DND-41 (cell line): ENCODE measurements around the gene RNF225.

Experiments
- ATAC-seq: fragments of 200-7000 bp; cut with Tn5 transposase; 3 replicates; pipeline ENCODE4 v1.9.1; 2021; ENCODE audit warnings: low read depth; ENCODE audit not compliant: insufficient read depth
- DNase-seq: peaks from one replicate; pipeline ENCODE4 v3.0.0-alpha.2; 2020
- H2AFZ ChIP-seq: 2 replicates; pipeline ENCODE4 v1.6.0; 2012; ENCODE audit warnings: low read depth, low read length
- H3K27ac ChIP-seq: 2 replicates; pipeline ENCODE4 v1.5.1; 2012; ENCODE audit warnings: low read length, inconsistent platforms
- H3K27me3 ChIP-seq: fragments of 200-600 bp; sonication (generic); 2 replicates; pipeline ENCODE4 v1.6.0; 2012; ENCODE audit warnings: low read length, mild to moderate bottlenecking, inconsistent platforms; ENCODE audit not compliant: insufficient read depth, poor library complexity
- H3K36me3 ChIP-seq: 2 replicates; pipeline ENCODE4 v1.5.1; 2012; ENCODE audit warnings: low read length, inconsistent platforms; ENCODE audit not compliant: insufficient read depth
- H3K4me1 ChIP-seq: 2 replicates; pipeline ENCODE4 v1.5.1; 2012; ENCODE audit warnings: mild to moderate bottlenecking, low read length; ENCODE audit not compliant: insufficient read depth
- H3K4me2 ChIP-seq: 2 replicates; pipeline ENCODE4 v1.6.0; 2012; ENCODE audit warnings: mild to moderate bottlenecking, moderate library complexity, low read length, inconsistent platforms; ENCODE audit not compliant: insufficient read depth
- H3K4me3 ChIP-seq, 2 experiments: fragments of 200-600 bp in 1 of 2; shearing (Covaris generic) in 1 of 2; 2 replicates each; pipeline ENCODE4 v1.5.1; 2012 to 2016; ENCODE audit warnings: inconsistent platforms in 2 of 2, low read length in 2 of 2, mild to moderate bottlenecking in 2 of 2, low read depth in 1 of 2, moderate library complexity in 1 of 2
- H3K79me2 ChIP-seq: 2 replicates; pipeline ENCODE4 v1.6.0; 2012; ENCODE audit warnings: low read length, inconsistent platforms; ENCODE audit not compliant: insufficient read depth
- H3K9ac ChIP-seq: 2 replicates; pipeline ENCODE4 v1.6.0; 2012; ENCODE audit warnings: low read depth, mild to moderate bottlenecking, inconsistent platforms, low read length, moderate library complexity
- H3K9me3 ChIP-seq: 2 replicates; pipeline ENCODE4 v1.5.1; 2012; ENCODE audit warnings: low read length, moderate library complexity, mild to moderate bottlenecking, inconsistent platforms; ENCODE audit not compliant: insufficient read depth, severe bottlenecking
- H4K20me1 ChIP-seq: 2 replicates; pipeline ENCODE4 v1.6.0; 2012; ENCODE audit warnings: low read length; ENCODE audit not compliant: insufficient read depth
- CTCF ChIP-seq: IDR thresholded peaks from 2 replicates; pipeline ENCODE4 v1.5.1; 2012; ENCODE audit warnings: borderline replicate concordance, low read length, moderate library complexity, mild to moderate bottlenecking; ENCODE audit not compliant: poor library complexity, severe bottlenecking; ENCODE audit errors: extremely low read depth
- EZH2 ChIP-seq: IDR thresholded peaks from 3 replicates; pipeline ENCODE4 v1.6.1; 2012; ENCODE audit warnings: borderline replicate concordance, low read depth, mild to moderate bottlenecking, moderate library complexity, low read length, inconsistent platforms; ENCODE audit not compliant: severe bottlenecking

Gene RNF225

GRCh38 chr19:58387338-58388174, 7.9 kb upstream of the RNF225 start:
- Histone ChIP-seq H3K4me2 (peak overlapping the region; percentile 92), H3K27ac (peak overlapping the region; percentile 73), H3K79me2 (peaks cover 65% of the 10 kb centered on the region), H3K36me3 (peaks cover 48% of the 10 kb centered on the region), H3K4me1 (peaks cover 46% of the 10 kb centered on the region), H4K20me1 (peaks cover 31% of the 10 kb centered on the region), H3K9ac (peak overlapping the region; percentile 99), H3K4me3 (peak overlapping the region; percentile 75 to 92), H3K27me3 (no peaks in the 10 kb centered on the region), H3K9me3 (no peaks in the 10 kb centered on the region), H2AFZ (peak overlapping the region; percentile 68)
- no peak for ATAC-seq
- no peak for TF ChIP-seq EZH2
- no peak for TF ChIP-seq CTCF
- no peak for DNase-seq

DNA sequence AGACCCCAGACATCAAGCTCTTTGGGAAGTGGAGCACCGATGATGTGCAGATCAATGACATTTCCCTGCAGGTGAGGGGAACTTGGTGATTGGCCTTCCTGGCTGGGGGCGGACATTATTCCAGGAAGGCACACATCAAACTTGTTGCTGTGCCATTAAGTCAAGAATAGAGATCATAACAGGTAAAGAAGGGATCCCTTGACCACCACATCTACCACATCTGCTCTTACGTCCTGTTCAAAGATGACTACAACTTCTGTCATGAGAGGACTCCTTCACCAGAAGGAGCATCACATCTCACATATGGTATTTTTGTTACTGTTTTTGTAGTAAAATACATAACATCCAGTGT, 7.3 kb upstream of the RNF225 start:
- peaks cover 54% of the 10 kb centered on the region for H3K36me3 ChIP-seq
- H3K9me3 ChIP-seq: no peaks in the 10 kb centered on the region
- peaks cover 46% of the 10 kb centered on the region for H3K4me1 ChIP-seq
- no peak for TF ChIP-seq CTCF
- TF ChIP-seq EZH2: no peak
- H2AFZ ChIP-seq: no peak overlapping the region
- H3K79me2 ChIP-seq: peaks cover 70% of the 10 kb centered on the region
- DNase-seq (no peak), ATAC-seq (no peak)
- H4K20me1 ChIP-seq: peaks cover 36% of the 10 kb centered on the region
- H3K9ac ChIP-seq: peak overlapping the region; percentile 99
- H3K4me2 ChIP-seq: peak overlapping the region; percentile 92
- H3K27me3 ChIP-seq: no peaks in the 10 kb centered on the region
- peak overlapping the region; percentile 75 to 92; a peak in 3 of 4 replicates for H3K4me3 ChIP-seq
- H3K27ac ChIP-seq: peak overlapping the region; percentile 73

DNA sequence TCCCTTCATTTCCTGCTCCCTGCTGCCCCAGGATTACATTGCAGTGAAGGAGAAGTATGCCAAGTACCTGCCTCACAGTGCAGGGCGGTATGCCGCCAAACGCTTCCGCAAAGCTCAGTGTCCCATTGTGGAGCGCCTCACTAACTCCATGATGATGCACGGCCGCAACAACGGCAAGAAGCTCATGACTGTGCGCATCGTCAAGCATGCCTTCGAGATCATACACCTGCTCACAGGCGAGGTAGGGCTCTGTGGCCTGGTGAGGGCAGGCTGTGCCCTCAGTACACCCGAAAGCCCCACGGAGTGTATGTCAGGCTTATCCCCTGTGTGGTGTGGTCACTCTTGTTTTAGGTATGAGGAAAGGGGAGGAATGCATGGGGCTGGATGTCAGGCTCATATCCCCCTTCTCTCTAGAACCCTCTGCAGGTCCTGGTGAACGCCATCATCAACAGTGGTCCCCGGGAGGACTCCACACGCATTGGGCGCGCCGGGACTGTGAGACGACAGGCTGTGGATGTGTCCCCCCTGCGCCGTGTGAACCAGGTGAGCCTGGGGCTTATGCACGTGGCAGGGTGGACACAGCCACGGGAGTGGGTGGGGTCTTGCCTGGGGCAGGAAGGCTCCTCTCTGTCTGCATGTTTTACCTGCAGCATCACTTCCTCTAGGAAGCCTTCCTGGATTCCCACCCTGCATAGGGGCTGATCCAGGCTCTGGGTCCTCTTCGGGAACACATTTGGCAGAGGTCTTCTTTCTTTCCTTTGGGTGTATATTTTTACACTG, 2.3 kb upstream of the RNF225 start:
- TF ChIP-seq CTCF: no peak
- no peak for TF ChIP-seq EZH2
- no peaks in the 10 kb centered on the region for H3K27me3 ChIP-seq
- H3K27ac ChIP-seq: no peak overlapping the region
- no peak overlapping the region for H3K4me3 ChIP-seq
- no peak overlapping the region for H3K4me2 ChIP-seq
- H4K20me1 ChIP-seq: peaks cover 52% of the 10 kb centered on the region
- peaks cover 26% of the 10 kb centered on the region for H3K4me1 ChIP-seq
- no peak overlapping the region for H2AFZ ChIP-seq
- no peak for DNase-seq
- peaks cover 74% of the 10 kb centered on the region for H3K36me3 ChIP-seq
- H3K79me2 ChIP-seq: peaks cover 44% of the 10 kb centered on the region
- H3K9me3 ChIP-seq: no peaks in the 10 kb centered on the region
- H3K9ac ChIP-seq: no peak overlapping the region
- no peak for ATAC-seq
